HG03571 (cell line): ENCODE data around the gene COX5A.

Experiments used
- ATAC-seq: cut with Tn5 transposase; IDR thresholded peaks from one replicate; pipeline ENCODE4 v1.9.1; 2021; ENCODE audit not compliant: unreplicated experiment

Gene COX5A

GRCh38 chr15:74937590-74938371 is at the start of gene COX5A:
TSS of gene COX5A (minus strand) at chr15:74938073. CDS start at chr15:74938014, 59 bp downstream.
- peak; percentile 77 for ATAC-seq

DNA sequence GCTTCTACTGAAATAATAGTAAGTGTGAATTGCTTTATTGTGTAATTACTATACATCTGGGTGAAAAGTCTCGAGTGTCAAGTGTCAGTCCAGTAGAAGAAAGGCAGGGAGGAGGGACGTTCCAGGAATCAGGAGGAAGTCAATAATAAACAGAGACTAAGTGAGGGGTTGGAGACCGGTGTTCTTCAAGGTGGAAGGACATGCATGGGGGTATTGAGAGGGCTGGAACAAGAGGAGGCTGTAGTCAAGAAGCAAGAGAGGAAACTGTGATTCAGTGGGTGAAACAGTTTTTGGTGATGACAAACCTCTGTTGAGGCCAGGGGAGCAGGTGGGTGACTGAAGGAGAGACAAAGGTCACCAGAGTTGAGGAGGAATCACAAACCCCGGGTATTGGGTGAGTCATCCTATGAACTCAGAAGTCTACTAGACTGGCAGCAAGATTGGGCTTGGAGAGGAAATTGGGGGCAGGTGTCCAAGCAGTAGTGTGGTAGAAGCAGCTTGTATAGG is 45.9 kb upstream of the COX5A start:
- ATAC-seq, result no peak

DNA sequence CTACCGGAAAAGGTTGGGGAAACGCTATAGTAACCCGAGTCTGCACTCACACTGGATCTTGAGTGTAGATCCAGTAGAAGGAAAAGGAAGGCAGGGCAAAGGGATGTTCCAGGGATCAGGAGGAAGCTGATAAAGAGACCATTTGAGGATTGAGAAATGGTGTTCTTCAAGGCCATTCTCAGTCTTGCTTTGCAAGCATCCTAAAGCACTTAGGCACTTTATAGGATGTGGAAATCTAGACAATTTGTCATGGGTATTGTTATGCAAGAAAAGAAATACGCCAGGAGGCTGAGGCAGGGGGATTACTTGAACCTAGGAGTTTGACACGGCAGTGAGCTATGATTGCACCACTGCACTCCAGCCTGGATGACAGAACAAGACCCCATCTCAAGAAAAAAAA is 44.3 kb upstream of the COX5A start:
- ATAC-seq, result no peak

DNA sequence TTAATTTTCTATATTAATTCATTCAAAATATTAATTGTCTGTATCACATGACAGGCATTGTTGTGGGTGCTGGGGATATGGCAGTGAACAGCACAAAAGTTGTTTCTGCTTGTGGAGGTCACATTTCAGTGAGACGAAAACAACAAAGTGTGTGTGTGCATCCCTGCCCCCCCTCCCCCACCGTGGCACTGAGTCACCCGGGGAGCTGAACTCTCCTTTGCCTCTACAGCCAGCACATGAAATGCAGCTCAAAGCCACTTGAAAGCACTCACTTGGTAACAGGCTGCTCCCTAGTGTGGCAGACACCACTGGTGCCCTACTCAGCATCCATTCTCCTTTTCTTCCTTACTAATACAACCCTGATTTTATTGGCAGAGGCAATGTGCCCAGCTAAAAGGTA is 40.6 kb upstream of the COX5A start:
- no peak for ATAC-seq

- no peak for ATAC-seq
Observed at GRCh38 chr15:74978077-74978476, 40.2 kb upstream of the COX5A start.

GRCh38 chr15:74977599-74977998 is 39.7 kb upstream of the COX5A start:
- no peak for ATAC-seq

GRCh38 chr15:74976159-74976558 is 38.3 kb upstream of the COX5A start:
- no peak for ATAC-seq

- ATAC-seq, result no peak
Observed at GRCh38 chr15:74967670-74968069, 29.8 kb upstream of the COX5A start.

DNA sequence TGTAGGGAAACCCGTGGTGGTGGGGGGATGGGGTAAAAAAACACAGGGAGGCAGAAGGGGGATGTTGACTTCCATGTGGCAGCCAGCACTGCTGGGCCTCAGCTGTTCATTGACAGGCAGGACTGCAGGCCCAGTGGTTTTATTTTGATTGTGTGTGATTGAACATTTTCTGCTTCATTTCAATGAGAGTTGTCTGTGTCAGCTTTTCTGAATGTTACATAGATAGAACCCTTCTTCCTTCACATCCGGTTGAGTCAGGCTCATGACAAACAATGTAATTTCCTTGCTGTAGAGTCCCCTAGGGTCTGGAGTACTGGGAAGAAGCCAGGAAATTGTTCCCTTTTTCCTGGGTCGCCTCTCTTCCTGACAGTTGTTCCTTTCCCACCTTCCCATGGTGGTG is 26.9 kb upstream of the COX5A start:
- no peak for ATAC-seq

DNA sequence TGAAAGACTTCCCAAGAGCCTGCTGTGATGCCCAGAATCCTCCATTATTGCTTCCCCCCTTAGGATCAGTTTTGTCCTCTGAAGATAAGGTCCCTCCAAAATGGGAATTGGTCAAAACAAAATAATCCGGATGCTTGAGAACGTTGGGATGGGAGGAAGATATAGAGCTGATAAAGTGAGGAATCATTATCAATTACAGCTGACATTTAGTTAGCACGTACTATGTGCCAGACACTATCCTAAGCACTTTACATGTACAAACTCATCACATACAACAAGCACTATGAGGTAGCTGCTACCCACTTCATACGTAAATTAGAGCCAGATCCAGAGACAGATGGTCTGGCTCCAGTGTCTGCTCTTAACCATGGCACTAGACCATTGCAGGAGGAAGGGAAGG is 25.3 kb upstream of the COX5A start:
- ATAC-seq, result no peak

GRCh38 chr15:74962671-74963070 is 24.8 kb upstream of the COX5A start:
- ATAC-seq, result no peak

- ATAC-seq, result no peak
Observed at GRCh38 chr15:74962219-74962618, 24.3 kb upstream of the COX5A start.

GRCh38 chr15:74961616-74962015 is 23.7 kb upstream of the COX5A start:
- ATAC-seq, result no peak

- no peak for ATAC-seq
Observed at GRCh38 chr15:74960995-74961588, 23.2 kb upstream of the COX5A start.

DNA sequence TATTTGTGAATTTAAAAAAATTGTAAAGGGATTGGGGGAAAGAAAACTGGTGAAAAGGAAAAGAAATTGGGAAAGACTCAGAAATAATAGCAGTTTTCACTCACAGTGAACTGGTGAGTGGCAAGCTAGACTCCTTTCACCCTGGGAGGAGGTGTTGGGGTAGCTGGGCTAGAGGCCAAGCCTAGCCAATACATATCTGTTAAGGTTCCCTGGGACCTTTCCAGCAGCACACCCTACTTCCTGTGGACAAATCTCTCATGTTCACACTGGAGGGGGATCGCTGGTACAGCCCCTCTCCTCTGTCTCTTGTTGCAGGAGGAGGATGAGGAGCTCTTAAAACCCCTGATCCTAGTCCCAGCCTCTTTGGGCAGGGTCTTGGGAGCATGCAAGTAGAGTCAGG is 22.4 kb upstream of the COX5A start:
- no peak for ATAC-seq

DNA sequence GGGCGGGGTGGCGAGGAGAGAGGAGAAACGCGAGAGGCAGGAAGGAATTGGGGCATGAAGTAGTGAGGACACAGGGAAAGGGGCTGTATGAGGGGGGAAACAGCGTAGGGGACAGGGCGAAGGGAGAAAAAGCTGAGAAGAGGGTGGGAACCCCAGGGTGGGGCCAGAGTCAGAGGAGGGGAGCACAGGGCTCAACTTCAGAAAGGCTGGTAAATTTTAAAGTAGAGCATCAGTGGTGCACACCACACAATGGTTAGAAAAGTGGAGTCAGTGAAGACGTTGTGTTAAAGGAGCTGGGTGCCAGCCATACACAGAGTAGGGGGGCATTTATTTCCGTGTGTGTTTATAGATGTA is 21.7 kb upstream of the COX5A start:
- ATAC-seq, result no peak

- no peak for ATAC-seq
Observed at GRCh38 chr15:74958908-74959585, 21.2 kb upstream of the COX5A start.

GRCh38 chr15:74958320-74958907 is 20.5 kb upstream of the COX5A start:
- no peak for ATAC-seq

DNA sequence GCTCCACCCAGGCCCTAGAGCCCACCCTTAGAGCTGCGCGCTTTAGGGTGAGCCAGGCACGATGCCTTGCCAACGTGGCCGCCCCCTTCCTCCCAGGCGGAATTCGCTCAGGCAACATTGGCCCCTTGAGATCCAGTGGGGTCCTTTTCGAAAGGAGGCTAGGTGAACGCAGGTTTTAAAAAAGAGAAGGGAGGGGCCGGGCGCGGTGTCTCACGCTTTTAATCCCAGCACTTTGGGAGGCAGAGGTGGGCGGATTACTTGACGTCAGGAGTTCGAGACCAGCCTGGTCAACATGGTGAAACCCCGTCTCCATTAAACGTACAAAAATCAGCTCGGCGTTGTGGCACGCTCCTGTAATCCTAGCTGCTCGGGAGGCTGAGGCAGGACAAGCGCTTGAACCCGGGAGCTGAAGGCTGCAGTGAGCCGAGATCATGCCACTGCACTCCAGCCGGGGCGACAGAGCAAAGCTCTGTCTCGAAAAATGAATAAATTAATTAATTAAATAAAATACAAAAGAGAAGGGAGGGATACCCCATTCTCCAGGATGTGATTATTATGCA is 19.7 kb upstream of the COX5A start:
- ATAC-seq, result no peak

GRCh38 chr15:74956648-74957475 is 19.0 kb upstream of the COX5A start, which contains the start of gene RPP25:
TSS of gene RPP25 (minus strand) at chr15:74956772. CDS start at chr15:74956583, 189 bp downstream.
- ATAC-seq, result peak; percentile 84
